OCI-LY7 (cell line): ENCODE data around the gene ANKMY1. TPM values are rescaled to one million over a fixed set of nuclear protein-coding genes. Genes with fewer than 3 reads are reported as not detected.
A peak's percentile ranks its signal among the peaks of the same experiment; 100 is the strongest.

ENCODE experiments used
- BruUV-seq: library from RNA; stranded (reverse); fragments of 400-500 nt; replicated peaks from 2 replicates; lab custom pipeline; 2021; lab: Mats Ljungman, UMichigan
- CTCF ChIA-PET: fragments of 300-600 bp; sonication (Branson Sonifier 250); formaldehyde crosslinking; loops from one replicate; lab custom pipeline; 2022; ENCODE audit warnings: antibody characterized with exemption; ENCODE audit not compliant: unreplicated experiment; lab: Charles Lee
- POLR2A ChIA-PET: fragments of 300-600 bp; sonication (Branson Sonifier 250); formaldehyde crosslinking; loops from one replicate; lab custom pipeline; 2022; ENCODE audit warnings: antibody characterized with exemption; lab: Charles Lee
- DNase-seq: peaks from one replicate; pipeline ENCODE4 v3.0.0-alpha.2; 2015; ENCODE audit warnings: low spot score
- H2AFZ ChIP-seq: fragments of 200-600 bp; sonication (generic), shearing (Covaris generic); 2 replicates; pipeline ENCODE4 v1.6.1; 2014; ENCODE audit warnings: mild to moderate bottlenecking, antibody characterized with exemption, low read length, moderate library complexity
- H3K27ac ChIP-seq: fragments of 200-600 bp; sonication (generic); 2 replicates; pipeline ENCODE4 v1.5.1; 2014; ENCODE audit warnings: mixed run types, low read depth, mild to moderate bottlenecking, moderate library complexity, low read length, inconsistent platforms; ENCODE audit not compliant: poor library complexity, severe bottlenecking
- H3K36me3 ChIP-seq: fragments of 200-600 bp; sonication (generic); 2 replicates; pipeline ENCODE4 v1.6.1; 2014; ENCODE audit warnings: mild to moderate bottlenecking, antibody characterized with exemption, low read length, moderate library complexity, mixed read lengths; ENCODE audit not compliant: insufficient read depth
- H3K4me1 ChIP-seq: fragments of 200-600 bp; sonication (generic); 2 replicates; pipeline ENCODE4 v1.5.1; 2014; ENCODE audit warnings: mild to moderate bottlenecking, low read length; ENCODE audit not compliant: insufficient read depth, poor library complexity, severe bottlenecking
- H3K4me2 ChIP-seq: fragments of 200-600 bp; sonication (generic); 2 replicates; pipeline ENCODE4 v1.6.1; 2014; ENCODE audit warnings: mild to moderate bottlenecking, low read length
- H3K4me3 ChIP-seq: fragments of 200-600 bp; sonication (generic); 2 replicates; pipeline ENCODE4 v1.5.1; 2014; ENCODE audit warnings: mild to moderate bottlenecking, low read depth, low read length; ENCODE audit not compliant: poor library complexity, severe bottlenecking
- H3K79me2 ChIP-seq: fragments of 200-600 bp; sonication (generic); 2 replicates; pipeline ENCODE4 v1.6.1; 2016; ENCODE audit warnings: low read depth, mild to moderate bottlenecking, low read length, moderate library complexity, mixed read lengths; ENCODE audit not compliant: insufficient read depth
- H3K9me2 ChIP-seq: fragments of 200-600 bp; sonication (generic); 2 replicates; pipeline ENCODE4 v1.6.1; 2016; ENCODE audit warnings: mild to moderate bottlenecking, low read length, mixed read lengths; ENCODE audit not compliant: insufficient read depth
- H3K9me3 ChIP-seq: fragments of 200-600 bp; sonication (generic); 2 replicates; pipeline ENCODE4 v1.6.1; 2014; ENCODE audit warnings: mild to moderate bottlenecking, mixed run types, low read length, mixed read lengths
- H4K20me1 ChIP-seq: fragments of 200-600 bp; sonication (generic); 2 replicates; pipeline ENCODE4 v1.6.1; 2014; ENCODE audit warnings: mild to moderate bottlenecking, antibody characterized with exemption, low read length, moderate library complexity, mixed read lengths; ENCODE audit not compliant: insufficient read depth
- CTCF ChIP-seq: fragments of 200-600 bp; sonication (generic); conservative IDR thresholded peaks from 2 replicates; pipeline ENCODE4 v1.5.1; 2014; ENCODE audit warnings: mild to moderate bottlenecking, antibody characterized with exemption, low read length, moderate library complexity, mixed read lengths
- EZH2phosphoT487 ChIP-seq: fragments of 200-600 bp; sonication (generic); IDR thresholded peaks from 2 replicates; pipeline ENCODE4 v1.6.1; 2018; ENCODE audit warnings: low read depth, borderline replicate concordance, mild to moderate bottlenecking, mixed run types, antibody characterized with exemption, low read length, moderate library complexity, mixed read lengths
- intact Hi-C: fragments of 100-400 bp; cut with micrococcal nuclease; formaldehyde crosslinking; loops from one replicate; pipeline ENCODE4 v1.10.0; 2022; ENCODE audit not compliant: unreplicated experiment
- total RNA-seq, 2 experiments: library from RNA; depleted of rRNA in 1 of 2; stranded (reverse); fragments of >200 nt in 1 of 2; shearing (Covaris generic) in 1 of 2; gene quantifications; 2 replicates each; pipeline ENCODE4 v1.2.3, GENCODE V29; 2014 to 2022

ANKMY1 gene
- total RNA-seq, 2 experiments from 2014 or later, result 30.6 to 65.9 TPM

GRCh38 chr2:240590681-240591111, 32.9 kb upstream of the ANKMY1 start:
- peaks cover 31% of the 10 kb centered on the region; the same call in 1 of the 2 replicates for H3K36me3 ChIP-seq
- no peaks in the 10 kb centered on the region for H3K9me2 ChIP-seq
- BruUV-seq, result no TSS peak
- H2AFZ ChIP-seq, result no peak overlapping the region
- peaks cover 23% of the 10 kb centered on the region for H3K79me2 ChIP-seq
- POLR2A ChIA-PET, result no interaction called here
- H3K4me1 ChIP-seq, result peaks cover 17% of the 10 kb centered on the region
- peaks cover 10% of the 10 kb centered on the region; the same call in 1 of the 2 replicates for H4K20me1 ChIP-seq
- no peak for DNase-seq
- intact Hi-C loops, result no loop called here
- no peak overlapping the region for H3K4me2 ChIP-seq
- CTCF ChIA-PET, result no interaction called here
- no peak overlapping the region for H3K27ac ChIP-seq
- no peak overlapping the region for H3K4me3 ChIP-seq
- H3K9me3 ChIP-seq, result no peaks in the 10 kb centered on the region
- TF ChIP-seq CTCF, result no peak
- no peak for TF ChIP-seq EZH2phosphoT487

- Histone ChIP-seq H4K20me1 (peaks cover 10% of the 10 kb centered on the region; the same call in 1 of the 2 replicates), H3K4me2 (no peak overlapping the region), H3K9me2 (no peaks in the 10 kb centered on the region), H3K9me3 (no peaks in the 10 kb centered on the region), H3K36me3 (peaks cover 31% of the 10 kb centered on the region; the same call in 1 of the 2 replicates), H3K27ac (no peak overlapping the region), H2AFZ (no peak overlapping the region), H3K79me2 (peaks cover 25% of the 10 kb centered on the region), H3K4me3 (no peak overlapping the region), H3K4me1 (peaks cover 17% of the 10 kb centered on the region)
- no peak for TF ChIP-seq CTCF
- TF ChIP-seq EZH2phosphoT487, result no peak
- BruUV-seq, result no TSS peak
- POLR2A ChIA-PET, result no interaction called here
- no peak for DNase-seq
- intact Hi-C loops, result loop anchor here (5.0 to 10.0 kb wide), 2 partner anchors 725 to 1188 kb away; partner anchors contain the start of genes HDAC4, HDLBP and SEPTIN2
- CTCF ChIA-PET, result no interaction called here
Measured at GRCh38 chr2:240589850-240590525, 32.2 kb upstream of the ANKMY1 start.

GRCh38 chr2:240589375-240589774, 31.6 kb upstream of the ANKMY1 start:
- no peak for TF ChIP-seq EZH2phosphoT487
- no peak for TF ChIP-seq CTCF
- intact Hi-C loops, result loop anchor here (5.0 to 10.0 kb wide), 2 partner anchors 725 to 1187 kb away; partner anchors contain the start of genes HDAC4, HDLBP and SEPTIN2
- H3K9me3 ChIP-seq, result no peaks in the 10 kb centered on the region
- H3K4me3 ChIP-seq, result no peak overlapping the region
- peaks cover 31% of the 10 kb centered on the region; the same call in 1 of the 2 replicates for H3K36me3 ChIP-seq
- BruUV-seq, result no TSS peak
- no peak for DNase-seq
- H3K27ac ChIP-seq, result no peak overlapping the region
- H3K4me2 ChIP-seq, result peak overlapping the region; percentile 94; the same call in 1 of the 2 replicates
- peaks cover 21% of the 10 kb centered on the region for H3K4me1 ChIP-seq
- H2AFZ ChIP-seq, result no peak overlapping the region
- peaks cover 10% of the 10 kb centered on the region; the same call in 1 of the 2 replicates for H4K20me1 ChIP-seq
- ChIA-PET POLR2A (no interaction called here), CTCF (no interaction called here)
- H3K79me2 ChIP-seq, result peaks cover 25% of the 10 kb centered on the region
- H3K9me2 ChIP-seq, result no peaks in the 10 kb centered on the region
